GM12873 (cell line): Measurements from ENCODE around the gene IL27RA.

Experiments used
- CTCF ChIP-seq: IDR thresholded peaks from 2 replicates; pipeline ENCODE4 v1.5.1; 2012; ENCODE audit warnings: low read depth, mild to moderate bottlenecking, moderate library complexity, low read length, control low read depth; ENCODE audit not compliant: insufficient read depth; ENCODE audit errors: missing control alignments

The IL27RA gene

GRCh38 chr19:13985771-13986347 lies 45.7 kb upstream of the IL27RA start:
- TF ChIP-seq CTCF = no peak

- no peak for TF ChIP-seq CTCF
These were observed 45.1 kb upstream of the IL27RA start for GRCh38 chr19:13986348-13986904.

GRCh38 chr19:13987101-13987890 lies 44.3 kb upstream of the IL27RA start:
- no peak for TF ChIP-seq CTCF

DNA sequence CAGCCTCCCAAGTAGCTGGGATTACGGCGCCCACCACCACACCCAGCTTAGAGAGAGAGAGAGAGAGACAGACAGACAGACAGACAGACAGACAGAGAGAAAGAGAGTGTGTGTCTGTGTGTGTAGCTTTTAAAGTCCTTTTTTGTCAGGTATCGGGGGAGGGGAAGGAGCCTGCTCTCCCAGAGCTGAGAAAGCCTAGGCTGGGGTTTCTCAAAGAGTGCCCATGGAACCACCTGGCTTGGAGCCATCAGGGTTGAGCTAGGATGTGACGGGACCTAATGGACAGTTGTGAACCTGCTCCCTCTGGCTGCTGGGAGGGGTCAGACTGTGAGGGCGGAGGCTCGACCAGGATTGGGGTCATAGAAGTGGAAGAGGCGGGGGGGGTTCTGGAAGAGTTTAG lies 42.1 kb upstream of the IL27RA start:
- no peak for TF ChIP-seq CTCF

DNA sequence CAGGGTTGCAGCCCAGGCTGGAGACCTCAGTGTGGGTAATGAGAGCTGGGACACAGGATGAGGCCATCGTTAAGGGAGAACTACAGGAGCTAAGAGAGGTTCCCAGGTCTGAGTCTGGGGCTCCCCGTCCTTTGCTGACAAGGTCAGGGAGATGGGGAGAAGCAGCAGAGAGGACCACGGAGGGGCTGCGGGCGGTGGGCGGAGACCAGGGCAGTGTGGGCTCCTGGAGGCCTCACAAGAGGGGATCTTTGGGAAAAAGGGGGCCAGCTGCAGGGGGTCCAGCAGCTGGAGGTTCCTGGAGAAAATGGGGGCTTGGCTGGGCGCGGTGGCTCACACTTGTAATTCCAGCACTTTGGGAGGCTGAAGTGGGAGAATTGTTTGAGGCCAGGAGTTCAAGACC lies 41.5 kb upstream of the IL27RA start:
- TF ChIP-seq CTCF = no peak

GRCh38 chr19:13992025-13992424 lies 39.5 kb upstream of the IL27RA start:
- no peak for TF ChIP-seq CTCF

DNA sequence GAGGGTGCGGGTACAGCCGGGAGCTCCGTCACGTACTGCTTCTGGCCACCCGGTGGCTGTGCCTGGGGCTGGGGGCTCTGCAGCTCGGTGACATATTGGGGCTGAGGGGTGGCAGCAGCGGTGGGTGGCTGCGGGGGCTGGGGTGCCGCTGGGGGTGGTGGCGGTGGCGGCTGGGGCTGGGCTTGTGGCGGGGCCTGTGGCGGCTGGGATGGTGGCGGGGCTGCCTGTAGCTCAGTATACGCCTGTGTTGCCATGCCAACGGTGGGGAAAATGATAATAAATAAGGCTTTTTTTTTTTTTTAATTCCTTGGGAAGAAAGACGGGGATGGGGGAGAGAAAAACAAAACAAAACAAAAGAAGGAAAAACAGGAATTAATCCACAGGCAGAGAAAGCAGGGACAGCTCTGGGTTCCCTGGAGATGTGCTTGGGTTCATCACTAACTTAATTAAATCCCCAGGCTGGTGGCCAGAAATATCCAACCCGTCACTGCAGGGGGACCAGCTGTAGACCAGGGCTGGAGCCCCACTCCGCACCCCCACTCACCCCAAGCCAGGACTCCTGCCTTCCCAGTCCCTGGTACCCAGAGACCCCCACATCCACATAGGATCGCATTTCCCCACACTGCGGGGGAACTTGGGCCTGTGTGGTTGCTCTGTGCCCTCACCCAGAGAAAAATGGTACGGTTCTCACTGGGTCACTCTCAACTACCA lies 37.8 kb upstream of the IL27RA start:
- no peak for TF ChIP-seq CTCF
